ENCODE measurements around the gene NOCT. TPM values are rescaled to one million over a fixed set of nuclear protein-coding genes. Genes with fewer than 3 reads are reported as not detected.
"Not testable (repeated sequence)": the region's sequence is repeated elsewhere in the genome, so short reads cannot be mapped to it uniquely, and the experiment has no call there.

The NOCT gene
- polyA plus RNA-seq, 1 experiment = 4.4 TPM

- no peaks in the 10 kb centered on the region for H3K27me3 ChIP-seq (ENCODE audit: control insufficient read depth, insufficient read depth, low read length)
- H3K36me3 ChIP-seq (ENCODE audit: control insufficient read depth, insufficient read depth, low read length) = no peaks in the 10 kb centered on the region
- no peak for DNase-seq (ENCODE audit: low read depth)
- no peak for TF ChIP-seq CTCF (IDR thresholded peaks at IDR 0.05; ENCODE audit: insufficient read depth, low read depth, low read length)
- POLR2A ChIA-PET = no interaction called here
- H3K4me3 ChIP-seq (ENCODE audit: low read depth, low read length) = no peak overlapping the region
- CTCF ChIA-PET = interaction anchor here (0.6 to 5.3 kb wide), 2 partner anchors 11 to 158 kb away, joined by 3 to 36 read pairs; no protein-coding TSS in a partner anchor
Observed at GRCh38 chr4:139018501-139018900, 2.9 kb downstream of the NOCT start.

- H3K4me3 ChIP-seq (ENCODE audit: low read depth, low read length) = no peak overlapping the region
- POLR2A ChIA-PET = no interaction called here
- TF ChIP-seq CTCF (IDR thresholded peaks at IDR 0.05; ENCODE audit: insufficient read depth, low read depth, low read length) = no peak
- no peaks in the 10 kb centered on the region for H3K36me3 ChIP-seq (ENCODE audit: control insufficient read depth, insufficient read depth, low read length)
- peak; percentile 62 for DNase-seq (ENCODE audit: low read depth)
- H3K27me3 ChIP-seq (ENCODE audit: control insufficient read depth, insufficient read depth, low read length) = no peaks in the 10 kb centered on the region
- CTCF ChIA-PET = interaction anchor here (0.6 to 5.3 kb wide), 3 partner anchors 11 to 157 kb away, joined by 3 to 36 read pairs (median 3); no protein-coding TSS in a partner anchor
Observed at GRCh38 chr4:139018971-139019758, 3.6 kb downstream of the NOCT start.

GRCh38 chr4:139020384-139020783 is 4.8 kb downstream of the NOCT start:
- DNase-seq (ENCODE audit: low read depth) = no peak
- ChIA-PET POLR2A (no interaction called here), CTCF (interaction anchor here (1.1 to 5.3 kb wide), 2 partner anchors 9 to 149 kb away, joined by 3 to 36 read pairs; no protein-coding TSS in a partner anchor)
- no peaks in the 10 kb centered on the region for H3K27me3 ChIP-seq (ENCODE audit: control insufficient read depth, insufficient read depth, low read length)
- no peak overlapping the region for H3K4me3 ChIP-seq (ENCODE audit: low read depth, low read length)
- no peak for TF ChIP-seq CTCF (IDR thresholded peaks at IDR 0.05; ENCODE audit: insufficient read depth, low read depth, low read length)
- no peaks in the 10 kb centered on the region for H3K36me3 ChIP-seq (ENCODE audit: control insufficient read depth, insufficient read depth, low read length)

- POLR2A ChIA-PET; H3K4me3 ChIP-seq (ENCODE audit: low read depth, low read length); H3K36me3 ChIP-seq (ENCODE audit: control insufficient read depth, insufficient read depth, low read length); DNase-seq (ENCODE audit: low read depth); H3K27me3 ChIP-seq (ENCODE audit: control insufficient read depth, insufficient read depth, low read length): not testable (repeated sequence)
- CTCF ChIA-PET = interaction anchor here (5.3 kb wide), 1 partner anchor 9 kb away, joined by 36 read pairs; no protein-coding TSS in a partner anchor
Observed at GRCh38 chr4:139021071-139021470, 5.5 kb downstream of the NOCT start.

- H3K27me3 ChIP-seq (ENCODE audit: control insufficient read depth, insufficient read depth, low read length) = no peaks in the 10 kb centered on the region
- no peak for TF ChIP-seq CTCF (IDR thresholded peaks at IDR 0.05; ENCODE audit: insufficient read depth, low read depth, low read length)
- DNase-seq (ENCODE audit: low read depth) = no peak
- no peak overlapping the region for H3K4me3 ChIP-seq (ENCODE audit: low read depth, low read length)
- H3K36me3 ChIP-seq (ENCODE audit: control insufficient read depth, insufficient read depth, low read length) = no peaks in the 10 kb centered on the region
- ChIA-PET POLR2A (no interaction called here), CTCF (interaction anchor here (0.6 to 5.3 kb wide), 4 partner anchors 7 to 707 kb away, joined by 3 to 36 read pairs (median 3); no protein-coding TSS in a partner anchor)
Observed at GRCh38 chr4:139022835-139023234, 7.3 kb downstream of the NOCT start.

Data from BJ (cell line).